Right lobe of liver (tissue), 6 donors: ENCODE data around the gene LUZP2. TPM values are rescaled to one million over a fixed set of nuclear protein-coding genes. Genes with fewer than 3 reads are reported as not detected.

Source experiments
- ATAC-seq, 4 donors: fragments of 200-7000 bp; cut with Tn5 transposase; one replicate each; pipeline ENCODE4 v1.9.1; 2020; ENCODE audit warnings: mild to moderate bottlenecking in 4 of 4, moderate library complexity in 4 of 4
- DNase-seq, 3 donors: peaks; one replicate each; pipeline ENCODE4 v3.0.0-alpha.2; 2020
- H3K27ac ChIP-seq, 3 donors: fragments of 200-600 bp; one replicate each; pipeline ENCODE4 v1.8.0; 2022
- H3K27me3 ChIP-seq, 2 donors: fragments of 200-600 bp; one replicate each; pipeline ENCODE4 v1.8.0; 2022
- H3K36me3 ChIP-seq, 4 donors: fragments of 200-600 bp; sonication (generic) in 1 of 4; one replicate each; pipeline versions ENCODE4 v1.5.1 to v1.8.0; 2017 to 2022; ENCODE audit warnings: control low read depth in 1 of 4
- H3K4me1 ChIP-seq, 4 donors: fragments of 200-600 bp; sonication (generic) in 1 of 4; one replicate each; pipeline versions ENCODE4 v1.5.1 to v1.8.0; 2017 to 2022; ENCODE audit warnings: control low read depth in 1 of 4
- H3K4me3 ChIP-seq, 3 donors: fragments of 200-600 bp; one replicate each; pipeline ENCODE4 v1.8.0; 2022
- H3K9me3 ChIP-seq, 4 donors: fragments of 200-600 bp; sonication (generic) in 1 of 4; one replicate each; pipeline versions ENCODE4 v1.5.1 to v1.8.0; 2017 to 2022; ENCODE audit warnings: control low read depth in 1 of 4
- CTCF ChIP-seq, 4 donors: fragments of 200-600 bp in 3 of 4; fragments of 450-650 bp in 1 of 4; IDR thresholded peaks; one replicate each; pipeline versions ENCODE4 v1.5.1 to v1.8.0; 2016 to 2022; ENCODE audit warnings: antibody characterized with exemption in 4 of 4, mild to moderate bottlenecking in 2 of 4
- POLR2A ChIP-seq: fragments of 450-650 bp; IDR thresholded peaks from one replicate; pipeline ENCODE4 v1.6.1; 2017; ENCODE audit warnings: antibody characterized with exemption, mild to moderate bottlenecking
- WGBS: methylation state at CpG from one replicate; pipeline ENCODE4 v1.1.6; 2018; ENCODE audit warnings: low coverage, low lambda C conversion rate; ENCODE audit not compliant: insufficient coverage; ENCODE audit errors: missing lambda C conversion rate; 5-methylcytosine and 5-hydroxymethylcytosine counted together
- intact Hi-C, 2 donors: fragments of 100-400 bp; cut with DNase I; formaldehyde crosslinking; loops; one replicate each; pipeline versions ENCODE4 v1.11.2 to v1.14.1; 2022
- total RNA-seq, 6 experiments: library from RNA; depleted of rRNA in 2 of 6; stranded (reverse); fragments of >200 nt in 2 of 6; fragmentation: NEBNext Ultra II Directional in 3 of 6; extraction: Animal tissue kit (Norgen Biotek cat#: 25700) in 3 of 6; gene quantifications; one replicate each; pipeline versions ENCODE4 v1.1.0 to v1.2.4, GENCODE V29; 2016 to 2023
- donor health status: DM: no; HTN: yes; CAD: no.
- donor health status: DM: no; HTN: no; CAD: no.
- donor health status: DM: no; HTN: no; CAD: no.
- donor health status: DM: no; HTN: yes; CAD: no.
- donor health status: DM: no; HTN: yes; CAD: no.

The LUZP2 gene
- total RNA-seq, 6 experiments from 2014 or later, result not detected

- no peak overlapping the region for H3K4me3 ChIP-seq
- DNase-seq, result no peak
- intact Hi-C loops, result no loop called here
Measured at GRCh38 chr11:24624432-24624831, 127.6 kb downstream of the LUZP2 start.

DNA sequence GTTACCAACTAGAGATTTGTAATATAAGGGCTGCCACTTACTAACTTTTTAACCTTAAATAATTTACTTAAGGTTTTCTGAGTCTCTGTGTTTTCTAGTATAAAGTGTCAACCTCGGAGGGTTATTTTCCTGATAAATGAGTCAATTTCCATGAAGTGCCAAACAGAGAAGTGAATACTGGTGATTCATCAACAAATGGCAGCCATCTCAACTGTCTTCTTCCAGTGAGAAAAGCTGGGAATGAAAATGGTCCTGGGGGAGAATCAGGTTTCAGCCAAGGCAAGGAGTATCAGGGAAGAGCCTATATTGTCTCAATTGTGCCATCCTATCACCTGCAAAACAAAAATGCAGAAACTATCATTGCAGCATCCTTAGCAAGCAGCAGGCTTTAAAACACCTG lies 129.1 kb downstream of the LUZP2 start:
- Histone ChIP-seq H3K4me1 (no peaks in the 10 kb centered on the region), H3K9me3 (no peaks in the 10 kb centered on the region), H3K4me3 (no peak overlapping the region), H3K27me3 (no peaks in the 10 kb centered on the region), H3K36me3 (no peaks in the 10 kb centered on the region), H3K27ac (no peak overlapping the region)
- ATAC-seq, result no peak
- intact Hi-C loops, result no loop called here
- no peak for DNase-seq
- WGBS, result 58% methylated on average over 1 of the region's 1 CpG
- TF ChIP-seq CTCF (IDR thresholded peaks at IDR 0.05) (no peak), POLR2A (no peak)

More at GRCh38 chr11:24624432-24624831, 127.6 kb downstream of the LUZP2 start:
- 54% methylated on average over 1 of the region's 2 CpGs for WGBS
- ATAC-seq, result no peak
- TF ChIP-seq CTCF (IDR thresholded peaks at IDR 0.05), result no peak
- no peak for TF ChIP-seq POLR2A
- Histone ChIP-seq H3K4me1 (no peaks in the 10 kb centered on the region), H3K27ac (no peak overlapping the region), H3K27me3 (no peaks in the 10 kb centered on the region), H3K9me3 (no peaks in the 10 kb centered on the region), H3K36me3 (no peaks in the 10 kb centered on the region)

DNA sequence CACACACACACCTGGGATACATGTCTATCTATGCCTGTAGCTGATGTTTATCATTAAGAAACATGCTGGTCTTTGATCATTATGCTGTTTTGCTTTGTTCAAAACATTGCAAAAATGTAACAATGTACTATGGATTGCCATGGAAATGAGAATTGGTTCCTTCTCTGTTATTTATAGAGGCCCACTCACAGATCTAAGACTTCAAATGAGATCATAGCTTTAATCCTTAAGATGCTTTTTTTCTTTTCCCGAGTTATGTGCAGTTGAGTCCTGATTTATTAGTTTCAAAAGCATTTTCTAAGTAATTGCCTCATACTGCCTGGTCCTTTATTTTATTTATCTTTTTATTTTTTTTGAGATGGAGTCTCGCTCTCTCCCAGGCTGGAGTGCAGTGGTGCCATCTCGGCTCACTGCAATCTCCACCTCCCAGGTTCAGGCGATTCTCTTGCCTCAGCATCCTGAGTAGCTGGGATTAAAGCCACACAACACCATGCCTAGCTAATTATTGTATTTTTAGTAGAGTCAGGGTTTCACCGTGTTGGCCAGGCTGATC lies 131.4 kb downstream of the LUZP2 start:
- no peak for TF ChIP-seq POLR2A
- TF ChIP-seq CTCF (IDR thresholded peaks at IDR 0.05), result no peak
- ATAC-seq (no peak), DNase-seq (no peak)

DNA sequence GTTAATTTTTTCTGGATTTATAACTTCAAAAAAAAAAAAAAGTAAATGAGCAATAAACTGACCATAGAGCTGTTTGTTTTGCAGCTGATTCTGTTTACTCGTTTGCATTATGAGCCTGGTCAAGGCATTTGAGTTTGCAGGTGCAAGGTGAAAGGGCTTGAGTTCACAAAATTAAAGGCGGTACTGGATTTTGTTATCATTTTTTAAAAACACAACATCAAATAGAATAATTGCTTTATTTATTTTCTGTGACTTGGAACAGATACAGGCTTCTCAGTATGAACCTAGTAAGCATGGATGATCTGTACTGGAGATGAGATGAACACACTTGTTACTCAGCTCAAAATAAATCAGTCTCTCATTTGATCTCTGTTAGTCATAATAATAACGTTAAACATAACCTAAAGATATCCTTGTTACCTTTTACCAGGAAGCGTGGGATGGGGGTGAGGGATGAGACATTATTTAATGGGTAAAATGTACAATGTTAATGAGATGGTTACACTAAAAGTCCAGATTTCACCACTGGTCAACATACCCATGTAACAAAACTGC lies 137.8 kb downstream of the LUZP2 start:
- Histone ChIP-seq H3K36me3 (no peaks in the 10 kb centered on the region), H3K4me1 (no peaks in the 10 kb centered on the region), H3K27me3 (no peaks in the 10 kb centered on the region), H3K9me3 (no peaks in the 10 kb centered on the region), H3K4me3 (no peak overlapping the region), H3K27ac (no peak overlapping the region)
- no peak for ATAC-seq
- DNase-seq, result no peak
- 44% methylated on average over 4 of the region's 4 CpGs for WGBS
- no peak for TF ChIP-seq CTCF (IDR thresholded peaks at IDR 0.05)
- no peak for TF ChIP-seq POLR2A
- intact Hi-C loops, result no loop called here

More for the DNA sequence above, 131.4 kb downstream of the LUZP2 start:
- Histone ChIP-seq H3K4me1 (no peaks in the 10 kb centered on the region), H3K27me3 (no peaks in the 10 kb centered on the region), H3K9me3 (no peaks in the 10 kb centered on the region), H3K36me3 (no peaks in the 10 kb centered on the region), H3K27ac (no peak overlapping the region), H3K4me3 (no peak overlapping the region)
- intact Hi-C loops, result no loop called here
- 76% methylated on average over 4 of the region's 5 CpGs for WGBS
